GM19467 (cell line): ENCODE data around the gene HMGCS1.
"Not testable (repeated sequence)": the region's sequence is repeated elsewhere in the genome, so short reads cannot be mapped to it uniquely, and the experiment has no call there.

Experiments used
- ATAC-seq: cut with Tn5 transposase; IDR thresholded peaks from one replicate; pipeline ENCODE4 v1.9.1; 2021; ENCODE audit warnings: mild to moderate bottlenecking, moderate library complexity; ENCODE audit not compliant: unreplicated experiment

Gene HMGCS1

DNA sequence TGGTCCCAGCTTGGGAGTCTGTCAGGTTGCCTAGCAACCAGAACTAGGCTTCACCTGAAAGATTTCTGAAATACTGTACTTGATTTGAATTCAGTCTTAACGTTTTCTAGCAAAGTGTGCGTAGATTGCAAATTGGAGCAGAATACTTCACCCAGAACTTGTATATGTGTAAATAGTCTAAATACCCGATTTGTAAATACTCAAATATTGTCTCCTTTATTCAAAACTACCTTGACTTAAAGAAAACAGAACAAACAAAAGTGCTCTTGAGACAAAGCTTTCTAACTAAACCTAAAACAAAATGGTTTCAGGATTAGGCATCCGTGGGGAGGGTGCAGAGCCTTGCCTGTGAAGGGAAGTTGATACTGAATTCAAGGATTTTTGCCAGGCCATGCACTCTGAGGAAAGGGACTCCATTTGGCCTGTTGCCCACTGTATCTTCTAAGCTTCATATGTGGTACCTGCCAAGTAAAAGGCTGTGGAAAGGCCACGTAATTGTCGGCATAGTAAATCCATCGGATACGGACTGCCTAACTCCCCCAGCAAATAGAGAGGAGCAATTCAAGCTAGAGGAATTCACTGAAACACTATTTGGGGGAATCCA, 744 bp upstream of the HMGCS1 start:
- ATAC-seq, result no peak

DNA sequence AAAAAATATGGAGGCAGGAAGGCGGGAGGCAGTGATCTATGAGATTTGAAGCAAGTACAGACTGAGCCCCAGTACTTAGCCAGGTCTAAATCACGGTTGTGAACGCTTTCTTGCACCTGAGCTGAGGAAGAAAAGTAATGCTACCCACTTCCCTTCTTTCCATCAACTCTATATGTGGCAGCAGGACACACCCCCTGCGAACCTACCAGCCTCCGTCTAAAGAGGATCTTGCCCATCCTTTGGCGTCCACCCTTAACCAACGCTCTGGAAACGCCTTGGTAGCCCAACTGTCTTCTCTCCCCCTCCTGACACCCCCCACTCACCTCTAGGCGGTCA, 545 bp downstream of the HMGCS1 start:
- peak; percentile 0 for ATAC-seq

GRCh38 chr5:43312076-43312661, 1.0 kb downstream of the HMGCS1 start:
- ATAC-seq, result no peak

DNA sequence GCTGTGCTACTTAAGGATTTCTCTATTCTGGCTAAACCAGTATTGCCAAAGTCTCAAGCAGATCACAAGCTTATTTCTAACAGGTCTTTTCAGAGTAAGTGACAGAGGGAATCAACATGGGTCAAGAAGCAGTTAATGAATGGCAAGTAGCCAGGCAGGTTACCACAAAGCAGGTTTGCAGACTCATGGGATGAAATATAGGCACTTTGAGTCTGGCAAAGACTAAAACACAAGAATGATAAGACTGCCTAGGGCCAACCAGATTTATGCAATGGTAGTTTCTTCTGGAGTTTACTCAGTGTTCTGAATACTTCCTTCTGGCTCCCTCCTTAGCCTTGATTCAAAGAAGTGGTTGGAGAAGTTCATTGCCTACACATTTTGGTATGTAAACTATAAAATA, 3.6 kb downstream of the HMGCS1 start:
- no peak for ATAC-seq

GRCh38 chr5:43309122-43309521, 4.1 kb downstream of the HMGCS1 start:
- ATAC-seq, result no peak

DNA sequence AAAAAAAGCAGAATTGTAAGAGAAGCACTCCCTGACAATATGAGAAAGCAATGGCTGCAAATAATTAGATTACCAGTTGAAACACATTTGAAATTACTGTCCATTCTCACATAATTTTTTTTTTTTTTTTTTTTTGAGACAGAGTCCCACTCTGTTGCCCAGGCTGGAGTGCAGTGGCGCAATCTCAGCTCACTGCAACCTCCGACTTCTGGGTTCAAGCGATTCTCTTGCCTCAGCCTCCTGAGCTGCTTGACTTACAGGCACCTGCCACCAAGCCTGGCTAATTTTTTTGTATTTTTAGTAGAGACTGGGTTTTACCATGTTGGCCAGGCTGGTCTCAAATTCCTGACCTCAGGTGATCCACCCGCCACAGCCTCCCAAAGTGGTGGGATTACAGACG, 6.3 kb downstream of the HMGCS1 start:
- ATAC-seq, result not testable (repeated sequence)

DNA sequence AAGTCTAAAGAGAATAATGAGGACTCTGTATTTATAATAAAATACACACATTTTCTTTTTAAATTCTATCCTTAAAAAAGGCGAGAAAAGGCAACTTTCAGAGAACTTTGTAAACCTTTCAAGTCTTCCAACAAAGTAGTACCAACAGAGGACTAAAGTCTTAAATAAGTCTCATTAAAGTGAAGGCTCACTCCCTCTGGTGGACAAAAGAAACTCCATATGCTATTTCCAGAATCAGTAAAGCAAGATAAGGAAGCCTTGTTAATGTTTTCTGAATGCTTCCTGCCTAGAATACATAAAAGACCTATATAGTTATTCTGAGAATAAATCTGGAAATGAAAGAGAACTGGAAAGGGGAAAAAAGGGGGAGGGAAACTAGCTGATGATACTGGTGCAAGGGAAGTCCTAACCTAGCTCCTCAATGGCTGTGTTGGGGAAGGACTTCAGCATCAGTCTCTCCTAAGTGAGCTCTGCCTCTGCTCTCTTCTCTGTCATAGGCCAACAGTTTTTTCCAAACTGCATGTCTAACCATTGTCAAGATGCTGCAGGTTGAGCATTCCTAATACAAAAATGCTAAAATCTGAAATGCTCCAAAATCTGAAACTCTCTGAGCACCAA, 7.2 kb downstream of the HMGCS1 start:
- ATAC-seq, result no peak

DNA sequence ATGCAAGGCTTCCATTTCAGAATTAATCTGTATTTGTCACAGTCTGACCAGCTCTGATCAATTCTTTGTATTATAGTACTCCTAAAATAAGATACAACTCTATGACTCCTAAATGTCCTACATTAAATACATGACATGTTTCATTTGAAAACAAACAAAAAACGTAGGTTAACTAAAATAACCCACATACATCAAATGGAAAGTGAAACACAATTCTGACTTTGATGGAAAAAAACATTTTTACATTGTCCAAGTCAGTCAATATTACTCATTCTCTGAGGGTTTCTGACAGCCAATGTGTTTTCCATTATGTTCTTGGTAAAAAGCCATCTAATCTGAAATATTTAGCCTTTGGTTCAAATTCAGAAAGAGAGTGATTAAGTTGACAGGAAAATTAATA, 8.7 kb downstream of the HMGCS1 start:
- ATAC-seq, result peak; percentile 44

DNA sequence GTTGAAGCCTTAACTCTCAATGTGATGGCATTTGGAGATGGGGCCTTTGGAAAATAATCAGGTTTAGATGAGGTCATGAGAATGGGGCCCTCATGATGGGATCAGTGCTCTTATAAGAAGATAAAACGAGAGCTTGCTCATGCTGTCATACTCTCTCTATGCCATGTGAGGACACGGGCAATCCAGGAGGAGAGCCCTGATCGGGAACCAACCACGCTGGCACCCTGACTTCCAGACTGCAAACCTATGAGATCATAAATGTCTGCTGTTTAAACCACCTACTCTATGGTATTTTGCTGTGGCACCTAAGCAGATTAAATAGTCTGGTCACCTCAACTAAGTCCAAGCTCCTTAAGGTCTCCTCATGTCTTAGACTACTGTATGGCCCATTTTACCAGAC, 10.0 kb downstream of the HMGCS1 start:
- ATAC-seq, result no peak

DNA sequence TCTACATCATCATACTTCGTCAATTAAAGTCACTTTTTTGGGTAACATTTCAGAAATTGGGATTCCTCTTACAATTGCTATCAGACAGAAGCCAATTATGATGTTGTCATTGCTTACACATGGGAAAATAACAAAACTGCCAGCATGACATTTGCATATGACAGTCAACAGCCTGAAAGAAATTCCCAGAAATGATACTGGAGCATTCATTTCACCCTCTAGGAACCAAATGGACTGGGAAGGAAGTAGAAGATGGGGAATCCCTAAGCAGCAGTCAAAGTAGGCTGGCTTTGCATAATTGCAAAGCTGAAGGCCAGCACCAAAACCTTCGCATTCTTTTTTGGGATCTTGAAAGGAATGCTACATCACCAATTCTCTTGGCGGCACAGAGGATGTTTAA, 10.7 kb downstream of the HMGCS1 start:
- ATAC-seq, result no peak

- ATAC-seq, result no peak
Measured at GRCh38 chr5:43301653-43302091, 11.5 kb downstream of the HMGCS1 start.

GRCh38 chr5:43300112-43300511, 13.1 kb downstream of the HMGCS1 start:
- ATAC-seq, result no peak

GRCh38 chr5:43298443-43298842, 14.8 kb downstream of the HMGCS1 start:
- no peak for ATAC-seq

- no peak for ATAC-seq
Measured at GRCh38 chr5:43296835-43297234, 16.4 kb downstream of the HMGCS1 start.

GRCh38 chr5:43295202-43295601, 18.0 kb downstream of the HMGCS1 start:
- ATAC-seq, result no peak

DNA sequence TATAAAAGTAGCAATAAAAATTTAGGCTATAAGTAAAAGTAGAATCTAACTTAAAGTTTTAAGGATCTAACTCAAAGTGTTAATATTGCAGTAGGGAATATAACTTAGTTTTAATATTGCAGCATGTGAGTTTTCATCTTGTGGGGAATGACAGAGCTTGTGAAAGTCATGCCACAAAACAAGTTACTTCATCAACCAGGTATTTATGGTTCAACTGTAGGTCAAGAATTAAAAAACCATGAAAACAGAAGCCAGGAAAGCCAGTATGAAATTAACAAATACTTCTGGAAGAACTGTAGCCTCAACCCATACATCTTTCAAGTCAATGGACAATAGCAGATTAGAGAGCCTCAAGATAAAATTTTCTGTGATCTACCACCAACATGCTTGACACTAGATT, 19.0 kb downstream of the HMGCS1 start:
- ATAC-seq, result no peak

DNA sequence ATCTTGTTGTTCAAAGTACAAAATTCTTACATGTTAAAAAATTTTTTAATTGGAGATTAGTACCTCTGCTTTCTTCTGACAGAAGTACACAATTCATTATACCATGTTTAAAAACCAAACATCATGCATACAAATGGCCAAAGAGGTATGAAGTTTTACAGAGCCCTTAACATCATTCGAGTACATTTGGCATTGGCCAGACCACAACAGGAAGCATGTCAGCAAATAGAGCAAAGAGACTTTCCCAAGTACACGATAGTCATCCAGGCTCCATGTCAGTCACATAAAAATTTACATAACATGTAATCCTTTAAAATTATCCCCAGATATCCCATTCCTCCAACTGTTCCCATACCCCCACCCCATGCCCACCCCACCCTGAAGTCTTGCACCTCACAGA, 22.5 kb downstream of the HMGCS1 start:
- no peak for ATAC-seq

- no peak for ATAC-seq
Measured at GRCh38 chr5:43288269-43288831, 24.9 kb downstream of the HMGCS1 start.

- no peak for ATAC-seq
Measured at GRCh38 chr5:43287493-43287892, 25.7 kb downstream of the HMGCS1 start.

DNA sequence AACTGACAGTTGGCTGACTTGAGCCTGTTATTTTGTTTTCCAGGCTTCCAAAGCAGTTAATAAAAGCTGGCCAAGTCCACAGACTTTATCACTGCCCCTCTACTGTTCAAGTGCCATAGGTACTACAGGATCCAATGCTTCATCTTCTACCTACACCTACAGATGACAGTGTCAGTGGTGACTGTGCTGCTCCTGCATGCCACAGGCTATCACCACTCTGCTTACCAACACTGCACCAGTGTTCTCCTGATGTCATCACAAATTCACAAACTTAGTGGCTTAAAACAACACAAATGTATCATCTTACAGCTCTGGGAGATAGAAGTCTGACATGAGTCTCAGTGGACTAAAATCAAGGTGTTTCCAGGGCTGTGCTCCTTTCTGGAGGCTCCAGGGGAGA, 26.6 kb downstream of the HMGCS1 start:
- ATAC-seq, result no peak

DNA sequence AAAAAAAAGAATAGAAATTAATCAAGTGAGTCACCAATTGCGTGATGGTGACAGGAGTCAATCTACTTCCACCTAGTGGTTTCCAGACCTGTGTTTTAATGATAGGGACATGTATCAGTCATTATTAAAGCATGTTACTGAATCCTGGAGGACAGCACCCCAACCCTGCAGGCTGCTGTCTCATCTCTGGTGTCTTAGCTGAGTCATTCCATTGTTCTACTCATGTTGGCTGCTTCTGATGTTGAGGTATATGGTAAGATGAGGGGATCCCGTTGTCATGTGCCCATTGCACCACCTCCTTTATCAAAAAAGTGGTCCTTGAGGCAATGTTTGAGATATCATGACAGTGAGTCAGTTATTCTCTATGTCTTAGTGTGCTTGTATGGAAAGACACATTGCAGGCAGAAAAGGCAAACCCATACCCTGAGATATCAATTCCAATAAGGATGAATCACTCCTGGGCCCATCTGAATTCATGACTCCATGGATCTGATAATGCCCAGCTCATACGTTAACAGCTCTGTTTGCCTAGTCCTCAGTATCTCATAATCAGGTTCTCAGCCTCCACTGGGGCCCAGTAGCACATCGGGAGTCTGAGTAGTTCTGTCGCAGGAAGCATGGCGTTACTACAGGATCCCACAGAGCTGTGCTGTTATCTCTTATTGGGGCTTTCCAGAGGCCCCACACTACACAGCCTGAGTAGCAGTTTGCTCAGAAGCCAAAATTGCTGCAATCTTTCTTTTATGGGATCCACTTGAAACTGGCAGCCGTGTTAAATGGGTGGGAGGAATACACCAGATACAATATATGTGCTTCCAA, 31.2 kb downstream of the HMGCS1 start:
- no peak for ATAC-seq
